Fibroblast of mammary gland (primary cell): ENCODE measurements around the gene SLC14A1.

ENCODE experiments used
- DNase-seq: peaks from one replicate; pipeline ENCODE4 v3.0.0-alpha.2; 2010; ENCODE audit warnings: low read depth
- H3K4me3 ChIP-seq: 2 replicates; pipeline ENCODE4 v1.5.1; 2011; ENCODE audit warnings: low read depth, mild to moderate bottlenecking, low read length, moderate library complexity; ENCODE audit not compliant: control insufficient read depth
- TF ChIP-seq, protein P1 (sequence below): conservative IDR thresholded peaks from 2 replicates; pipeline ENCODE4 v1.5.1; 2011; ENCODE audit warnings: low read depth, low read length, inconsistent platforms; ENCODE audit not compliant: control insufficient read depth, insufficient read depth

The SLC14A1 gene

DNA sequence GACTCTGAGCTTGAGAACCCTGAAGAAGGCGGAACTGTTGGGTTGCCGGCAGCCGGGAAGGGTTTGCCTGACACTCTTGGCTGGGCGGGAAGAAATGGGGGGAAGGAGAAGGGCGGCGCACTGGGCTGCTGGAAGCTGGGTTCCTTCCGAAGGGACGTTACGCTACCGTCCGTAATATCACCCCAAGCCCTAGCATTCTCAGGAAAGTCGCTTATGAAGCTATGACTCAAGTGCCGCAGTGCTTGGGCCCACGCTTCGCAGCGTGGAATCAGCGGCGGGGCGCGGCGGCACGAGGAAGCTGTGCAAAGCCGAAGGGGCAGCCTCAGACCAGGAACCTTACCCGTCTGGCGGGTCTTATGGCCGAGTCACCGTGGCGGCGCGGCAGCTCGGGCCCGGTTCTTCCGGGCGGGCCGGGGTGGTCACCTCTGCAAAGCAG is 51.3 kb downstream of the SLC14A1 start:
- peak; percentile 86 for DNase-seq
- TF ChIP-seq, protein P1, sequence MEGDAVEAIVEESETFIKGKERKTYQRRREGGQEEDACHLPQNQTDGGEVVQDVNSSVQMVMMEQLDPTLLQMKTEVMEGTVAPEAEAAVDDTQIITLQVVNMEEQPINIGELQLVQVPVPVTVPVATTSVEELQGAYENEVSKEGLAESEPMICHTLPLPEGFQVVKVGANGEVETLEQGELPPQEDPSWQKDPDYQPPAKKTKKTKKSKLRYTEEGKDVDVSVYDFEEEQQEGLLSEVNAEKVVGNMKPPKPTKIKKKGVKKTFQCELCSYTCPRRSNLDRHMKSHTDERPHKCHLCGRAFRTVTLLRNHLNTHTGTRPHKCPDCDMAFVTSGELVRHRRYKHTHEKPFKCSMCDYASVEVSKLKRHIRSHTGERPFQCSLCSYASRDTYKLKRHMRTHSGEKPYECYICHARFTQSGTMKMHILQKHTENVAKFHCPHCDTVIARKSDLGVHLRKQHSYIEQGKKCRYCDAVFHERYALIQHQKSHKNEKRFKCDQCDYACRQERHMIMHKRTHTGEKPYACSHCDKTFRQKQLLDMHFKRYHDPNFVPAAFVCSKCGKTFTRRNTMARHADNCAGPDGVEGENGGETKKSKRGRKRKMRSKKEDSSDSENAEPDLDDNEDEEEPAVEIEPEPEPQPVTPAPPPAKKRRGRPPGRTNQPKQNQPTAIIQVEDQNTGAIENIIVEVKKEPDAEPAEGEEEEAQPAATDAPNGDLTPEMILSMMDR = no peak
- H3K4me3 ChIP-seq = peak overlapping the region; percentile 60

DNA sequence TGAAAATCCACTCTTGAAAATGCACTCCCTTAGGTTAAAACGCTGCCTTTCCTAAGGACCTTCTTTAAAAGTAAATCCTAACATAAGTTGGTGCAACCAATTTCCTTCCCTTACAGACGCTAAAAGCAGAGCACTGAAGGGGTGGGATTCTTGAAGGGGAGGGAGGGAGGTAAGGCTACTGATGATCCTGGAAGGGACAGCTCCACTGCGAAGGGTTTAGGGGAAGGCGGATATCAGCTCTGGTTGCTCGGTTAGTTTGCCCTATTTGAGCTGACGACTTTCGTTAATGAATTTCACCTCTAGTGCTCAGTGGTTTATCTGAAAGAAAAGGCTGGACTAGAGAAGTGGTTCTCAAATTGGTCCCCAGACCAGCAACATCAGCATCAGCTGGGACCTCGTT is 51.8 kb downstream of the SLC14A1 start:
- TF ChIP-seq, protein P1 = no peak
- H3K4me3 ChIP-seq = peak overlapping the region; percentile 60

DNA sequence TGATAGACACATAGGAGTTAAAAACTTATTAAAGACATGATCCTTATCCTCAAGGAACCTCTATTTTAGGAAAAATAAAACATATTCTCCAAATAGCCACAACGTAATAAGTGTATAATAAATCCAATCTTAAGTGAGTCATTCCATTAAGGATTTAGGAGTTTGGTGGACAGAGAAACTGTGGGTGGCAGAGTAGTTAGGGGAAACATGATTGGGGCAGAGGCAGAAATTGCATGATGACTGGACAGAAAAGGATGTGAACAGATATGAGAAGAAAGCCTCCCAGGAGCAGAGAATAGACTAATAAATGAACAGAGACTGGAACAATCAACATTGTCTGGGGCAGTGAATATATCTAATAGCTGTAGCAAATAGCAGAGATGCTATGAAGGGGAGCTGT is 53.4 kb downstream of the SLC14A1 start:
- H3K4me3 ChIP-seq = no peak overlapping the region
- TF ChIP-seq, protein P1 = no peak
- DNase-seq = peak; percentile 94

More for the DNA sequence above, 51.8 kb downstream of the SLC14A1 start:
- DNase-seq = peak; percentile 20

DNA sequence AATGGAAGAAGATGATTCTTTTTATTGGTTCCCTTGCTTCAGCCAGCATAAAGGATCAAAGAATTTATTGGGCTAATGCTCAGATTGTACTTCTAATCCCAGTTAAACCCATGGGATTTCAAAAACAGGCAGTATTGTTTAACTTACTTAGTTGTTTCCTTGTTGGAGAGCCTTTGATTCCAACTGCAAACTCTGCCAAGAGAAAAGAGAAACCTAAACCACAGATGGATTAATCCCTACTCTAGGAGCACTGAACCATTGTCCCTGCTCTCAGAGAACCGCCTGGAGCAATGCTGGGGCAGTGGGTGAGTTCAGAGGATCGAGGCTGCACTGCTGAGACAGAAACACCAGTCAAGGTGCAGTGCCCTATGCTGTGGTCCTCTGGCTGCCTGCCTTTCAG is 56.6 kb downstream of the SLC14A1 start:
- DNase-seq = peak; percentile 30

DNA sequence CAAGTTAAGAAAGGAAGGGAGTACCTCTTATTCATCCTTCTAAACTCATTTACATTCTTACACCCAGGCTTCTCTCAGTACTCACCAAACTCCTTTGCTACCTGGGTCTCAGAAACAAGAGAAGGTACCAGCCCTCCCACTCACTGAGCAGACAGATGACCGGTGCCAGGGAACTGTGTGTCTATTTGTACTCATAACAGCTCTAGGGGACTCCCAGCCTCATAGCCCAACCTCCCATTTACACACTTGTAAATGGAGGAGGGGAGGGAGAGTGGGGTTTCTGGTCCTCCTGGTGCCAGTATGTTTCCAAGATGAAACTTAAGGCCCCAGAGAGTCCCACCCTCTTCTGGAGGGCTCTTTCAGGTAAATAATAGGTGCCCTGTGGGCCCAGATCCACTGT is 58.7 kb downstream of the SLC14A1 start:
- DNase-seq = no peak

More for the DNA sequence above, 56.6 kb downstream of the SLC14A1 start:
- TF ChIP-seq, protein P1 = no peak
- no peak overlapping the region for H3K4me3 ChIP-seq

DNA sequence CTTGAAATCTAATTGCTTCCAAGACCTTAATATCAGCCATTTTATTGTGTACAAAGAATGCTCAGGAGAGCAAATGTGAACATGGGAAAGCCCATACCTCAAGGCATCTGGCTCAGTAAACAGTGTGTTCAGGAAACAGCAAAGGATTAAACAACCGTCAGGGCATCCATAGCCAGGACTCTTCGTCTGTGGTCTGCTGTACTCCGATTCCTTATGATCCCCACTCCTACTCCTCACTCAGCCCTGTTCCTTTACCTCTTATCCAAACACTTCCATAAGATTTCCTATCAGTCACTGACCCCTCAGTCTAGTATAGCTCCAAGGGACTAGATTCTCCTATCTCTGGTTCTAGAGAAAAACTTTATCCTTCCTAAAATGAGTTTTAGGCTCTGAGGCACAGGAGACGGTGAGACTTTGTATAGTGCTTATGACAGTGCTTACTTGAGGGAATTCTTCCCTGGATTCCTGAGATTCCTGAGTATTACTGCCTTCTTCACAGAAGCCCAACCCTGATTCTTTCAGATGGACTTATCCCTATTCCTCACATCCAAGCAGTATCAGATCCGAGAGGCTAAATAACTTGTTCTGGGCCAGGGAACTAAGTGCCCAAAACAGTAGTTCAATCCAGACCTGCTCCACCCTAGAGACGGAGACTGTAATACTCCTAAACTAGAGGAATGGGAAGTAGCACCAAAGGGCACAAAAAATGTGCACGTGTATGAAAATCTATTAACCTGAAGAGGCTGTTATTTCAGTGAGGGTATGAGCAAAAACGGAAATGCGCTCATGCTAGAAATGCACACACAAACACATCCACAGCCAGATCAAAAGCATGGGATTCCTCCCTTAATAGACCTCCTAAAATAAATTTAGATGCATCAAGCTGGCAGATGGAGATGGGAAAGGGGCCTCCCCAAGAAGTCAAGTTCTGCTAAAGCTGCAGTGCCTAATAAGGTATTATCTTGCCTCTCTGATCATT is 59.4 kb downstream of the SLC14A1 start:
- TF ChIP-seq, protein P1 = no peak
- no peak for DNase-seq
- no peak overlapping the region for H3K4me3 ChIP-seq

More for the DNA sequence above, 58.7 kb downstream of the SLC14A1 start:
- TF ChIP-seq, protein P1 = no peak
- no peak overlapping the region for H3K4me3 ChIP-seq
